GM10847 (cell line): Measurements from ENCODE around the gene AP3S2.

Experiments used
- POLR2A ChIP-seq: IDR thresholded peaks from 2 replicates; pipeline ENCODE4 v1.6.1; 2011; ENCODE audit not compliant: insufficient read length; ENCODE audit errors: extremely low read depth

AP3S2 gene

GRCh38 chr15:89855948-89856347 lies 37.8 kb downstream of the AP3S2 start:
- no peak for TF ChIP-seq POLR2A

DNA sequence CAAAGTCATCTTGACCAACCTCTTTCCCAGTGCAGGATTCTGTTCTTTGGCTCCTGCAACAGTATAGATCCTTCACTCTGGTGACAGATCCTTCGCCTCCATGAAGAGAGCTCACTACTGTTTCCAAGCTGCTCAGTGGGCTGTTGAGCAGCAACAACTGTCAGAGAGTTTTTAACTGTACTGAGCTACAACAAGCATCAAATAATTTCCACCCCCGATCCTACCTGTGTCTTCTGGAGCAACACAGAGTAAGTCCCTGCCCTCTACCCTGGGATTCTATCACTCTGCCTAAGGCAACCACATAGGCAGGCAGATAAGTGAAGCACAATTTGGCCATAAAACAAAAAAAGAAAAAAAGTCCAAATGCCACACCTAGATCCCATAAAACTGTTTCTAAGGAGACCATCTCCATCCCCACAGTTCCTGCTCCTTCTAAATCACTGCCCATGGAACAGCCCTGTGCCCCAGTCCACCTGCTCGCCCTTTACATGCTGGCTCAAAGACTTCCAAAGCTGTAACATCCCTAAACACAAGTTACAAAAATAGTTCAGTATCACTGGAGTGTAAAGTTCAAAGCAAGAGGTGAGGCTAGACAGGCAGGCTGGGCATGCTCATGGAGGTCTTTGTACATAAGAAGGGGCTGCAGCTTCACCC lies 41.3 kb downstream of the AP3S2 start:
- TF ChIP-seq POLR2A, result no peak

DNA sequence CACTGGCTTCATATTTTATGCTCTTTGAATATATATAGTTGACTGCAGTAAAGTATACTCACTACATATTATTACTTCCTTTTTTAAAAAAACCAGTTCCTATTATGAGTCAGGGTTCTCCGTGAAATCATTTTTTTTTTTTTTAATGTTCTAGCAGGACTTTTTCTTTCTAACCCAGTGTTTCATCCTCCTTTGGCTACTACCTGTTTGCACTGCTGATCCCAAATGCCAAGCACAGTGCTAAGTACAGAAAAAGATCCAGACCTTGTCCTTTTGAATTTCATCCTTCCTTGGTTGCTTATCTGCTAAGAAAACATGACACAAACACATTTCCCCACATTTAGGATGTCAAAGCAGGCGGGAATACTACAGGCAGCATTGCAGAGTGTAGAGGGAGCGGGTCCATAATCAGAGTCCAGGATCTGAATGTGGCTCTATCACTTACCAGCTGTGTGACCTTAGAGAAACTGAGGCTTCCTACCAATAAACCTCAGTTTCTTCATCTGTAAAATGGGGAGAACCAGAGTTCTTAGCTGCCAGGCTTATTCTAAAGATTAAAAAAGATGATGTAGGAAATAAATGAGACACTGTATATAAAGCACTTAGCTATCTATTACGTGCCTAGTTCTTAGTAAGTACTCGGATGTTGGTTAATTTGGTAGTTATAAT lies 42.0 kb downstream of the AP3S2 start:
- TF ChIP-seq POLR2A, result no peak

DNA sequence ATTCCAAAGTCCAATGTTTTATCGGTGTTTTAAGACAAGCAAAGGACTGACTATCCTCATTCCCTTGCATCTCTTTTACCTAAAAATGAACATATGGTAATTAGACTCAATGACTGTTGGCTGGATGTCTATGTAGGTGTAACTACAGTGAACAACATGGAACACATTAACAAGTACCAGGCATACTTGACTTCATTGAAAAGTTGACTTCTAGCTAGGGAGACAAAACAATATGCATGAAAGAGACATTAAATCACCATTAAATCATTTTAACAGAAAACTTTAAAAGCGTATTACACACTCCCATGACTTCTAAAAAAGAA lies 44.9 kb downstream of the AP3S2 start:
- TF ChIP-seq POLR2A, result no peak

DNA sequence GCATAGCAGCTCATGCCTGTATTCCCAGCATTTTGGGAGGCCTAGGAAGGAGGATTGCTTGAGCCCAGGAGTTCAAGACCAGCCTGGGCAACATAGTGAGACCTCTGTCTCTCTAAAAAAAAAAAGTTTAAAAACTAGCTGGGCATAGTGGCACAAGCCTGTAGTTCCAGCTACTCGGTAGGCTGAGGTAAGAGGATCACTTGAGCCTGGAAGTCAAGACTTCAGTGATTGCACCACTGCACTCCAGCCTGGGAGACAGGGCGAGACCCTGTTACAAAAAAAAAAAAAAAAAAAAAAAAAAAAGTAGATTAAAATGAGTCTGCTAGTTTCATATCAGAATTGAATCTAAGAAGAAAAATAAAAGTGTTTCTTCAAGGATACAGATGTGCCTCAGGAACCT lies 46.7 kb downstream of the AP3S2 start:
- TF ChIP-seq POLR2A, result no peak

- no peak for TF ChIP-seq POLR2A
These were observed 48.4 kb downstream of the AP3S2 start for GRCh38 chr15:89845305-89845893.

DNA sequence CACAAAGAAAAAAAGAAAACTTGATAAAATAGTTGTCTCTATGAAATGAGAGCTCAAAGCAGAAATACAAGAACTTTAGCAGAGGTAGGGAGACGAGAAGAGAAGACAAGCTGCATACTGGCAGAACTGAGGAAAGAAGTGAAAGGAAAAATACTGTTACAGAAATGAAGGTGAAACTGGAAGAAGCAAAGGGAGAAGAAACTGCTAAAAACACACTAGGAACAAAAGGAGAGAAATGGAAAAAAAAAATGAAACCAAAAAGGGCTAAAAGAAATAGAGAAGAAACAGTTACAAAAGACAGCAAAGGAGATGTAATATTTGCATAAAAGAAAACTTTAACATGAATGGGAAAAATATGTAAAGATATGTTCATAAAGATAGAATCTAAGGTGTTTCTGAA lies 51.8 kb downstream of the AP3S2 start:
- no peak for TF ChIP-seq POLR2A

- TF ChIP-seq POLR2A, result no peak
These were observed 52.5 kb downstream of the AP3S2 start for GRCh38 chr15:89841306-89841705.

GRCh38 chr15:89839167-89839810 lies 54.5 kb downstream of the AP3S2 start:
- TF ChIP-seq POLR2A, result no peak

- no peak for TF ChIP-seq POLR2A
These were observed 56.0 kb downstream of the AP3S2 start for GRCh38 chr15:89837830-89838178.

DNA sequence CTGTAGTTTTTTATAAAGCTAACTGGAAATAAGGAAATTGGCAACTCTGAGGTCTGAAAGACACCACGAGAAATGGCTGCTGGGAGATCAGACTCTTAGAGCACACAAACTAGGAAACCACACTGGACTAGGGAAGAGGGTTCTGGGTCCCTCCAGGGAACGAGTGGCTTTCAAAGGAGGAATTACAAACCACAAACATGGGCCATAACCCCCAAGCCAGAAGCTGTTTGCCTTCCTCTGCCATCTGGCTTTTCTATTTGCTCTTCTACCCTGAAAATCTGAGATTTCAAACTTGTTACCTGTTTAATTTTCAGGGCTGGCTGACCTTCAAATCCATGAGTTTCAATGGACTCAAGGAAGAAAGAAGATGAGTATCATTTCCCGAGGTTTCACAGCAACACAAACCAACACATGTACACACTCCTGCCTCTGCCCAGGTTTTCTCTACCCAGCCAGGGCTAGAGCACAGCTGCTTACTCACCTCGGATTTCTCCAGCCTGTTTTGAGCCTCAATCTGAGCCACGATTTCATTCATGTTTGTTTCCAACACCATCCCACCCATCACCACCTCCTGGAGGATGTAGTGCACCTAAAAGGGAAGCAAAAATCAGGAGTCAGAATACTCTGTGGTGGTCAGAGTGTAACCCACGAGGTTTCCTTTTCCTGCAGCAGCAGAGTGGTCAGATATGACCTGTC lies 56.5 kb downstream of the AP3S2 start:
- TF ChIP-seq POLR2A, result no peak

GRCh38 chr15:89836267-89837133 lies 57.3 kb downstream of the AP3S2 start:
- no peak for TF ChIP-seq POLR2A

- no peak for TF ChIP-seq POLR2A
These were observed 58.6 kb downstream of the AP3S2 start for GRCh38 chr15:89835176-89835564.

DNA sequence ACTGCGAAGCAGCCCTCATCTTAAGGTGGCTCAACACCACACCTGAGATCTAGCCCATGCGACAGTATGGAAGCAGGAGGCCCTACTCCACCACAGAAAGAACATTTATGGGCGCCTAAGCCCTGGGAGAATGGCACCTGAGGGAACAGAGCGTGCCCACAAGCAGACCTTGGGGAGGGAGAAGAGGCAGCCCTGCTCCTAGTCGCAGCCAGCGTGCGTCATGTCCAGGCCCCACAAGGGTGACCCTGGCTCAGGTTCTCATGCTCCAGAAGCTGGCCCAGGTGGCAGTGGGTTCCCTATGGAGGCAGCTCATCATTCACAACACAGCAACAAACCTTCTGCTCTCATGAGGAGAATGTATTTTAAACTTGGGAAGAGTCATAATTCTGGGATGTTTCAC lies 59.8 kb downstream of the AP3S2 start:
- no peak for TF ChIP-seq POLR2A

GRCh38 chr15:89830639-89831038 lies 63.2 kb downstream of the AP3S2 start:
- no peak for TF ChIP-seq POLR2A
